ENCODE data around the gene CH25H.
"Not testable (repeated sequence)": the region's sequence is repeated elsewhere in the genome, so short reads cannot be mapped to it uniquely, and the experiment has no call there.

Gene CH25H

GRCh38 chr10:89228146-89228545, 21.0 kb upstream of the CH25H start:
- no peak for DNase-seq

DNA sequence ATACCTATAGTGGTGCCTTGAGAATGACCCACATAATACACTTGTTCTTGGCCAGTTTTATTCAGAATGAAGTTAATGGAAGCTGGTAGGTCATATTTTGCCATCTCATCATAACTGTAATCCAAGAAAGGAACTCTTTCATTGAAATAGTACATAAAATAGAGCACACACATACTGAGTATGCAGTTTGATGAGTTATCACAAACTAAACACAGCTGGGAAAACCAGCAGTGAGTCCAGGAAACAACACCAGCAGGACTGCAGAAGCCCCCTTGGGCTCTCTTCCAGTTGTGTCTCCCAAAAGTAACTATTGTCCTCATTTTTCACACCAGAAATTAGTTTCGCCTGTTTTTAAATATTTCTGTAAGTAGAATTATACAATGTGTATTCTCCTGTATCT, 19.8 kb upstream of the CH25H start:
- no peak for DNase-seq

DNA sequence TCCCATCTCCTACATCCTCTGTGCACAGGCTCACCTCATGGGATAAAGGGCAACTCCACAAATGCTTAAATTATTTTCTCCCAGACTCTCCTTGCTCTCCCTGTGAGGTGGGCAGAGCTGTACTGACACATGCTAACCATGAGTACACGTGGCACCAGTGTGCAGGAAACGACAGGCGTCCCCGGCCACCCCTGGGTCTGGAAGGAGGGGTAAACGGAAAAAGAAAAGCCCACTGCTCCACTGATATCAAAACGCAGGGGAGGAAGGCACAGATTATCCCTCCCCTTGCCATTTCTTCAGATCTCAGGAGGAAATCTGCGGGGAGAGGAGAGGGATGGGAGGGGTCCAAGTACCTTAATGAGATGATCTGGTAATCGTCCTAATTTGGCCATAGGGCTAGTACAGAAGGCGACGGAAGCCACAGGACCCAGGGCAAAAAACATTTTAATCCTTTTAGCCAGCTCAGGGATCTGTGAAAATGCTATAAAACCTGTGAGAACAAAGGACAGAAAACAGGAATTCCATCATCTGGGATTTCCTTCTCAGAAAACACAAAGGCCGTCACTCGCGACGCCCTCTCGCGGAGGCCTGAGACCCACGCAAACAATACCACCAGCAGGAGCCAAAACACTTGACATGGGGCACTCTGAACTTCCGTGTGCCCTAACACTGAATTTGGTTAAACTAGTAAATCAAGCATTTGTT, 17.8 kb upstream of the CH25H start:
- DNase-seq, result no peak

DNA sequence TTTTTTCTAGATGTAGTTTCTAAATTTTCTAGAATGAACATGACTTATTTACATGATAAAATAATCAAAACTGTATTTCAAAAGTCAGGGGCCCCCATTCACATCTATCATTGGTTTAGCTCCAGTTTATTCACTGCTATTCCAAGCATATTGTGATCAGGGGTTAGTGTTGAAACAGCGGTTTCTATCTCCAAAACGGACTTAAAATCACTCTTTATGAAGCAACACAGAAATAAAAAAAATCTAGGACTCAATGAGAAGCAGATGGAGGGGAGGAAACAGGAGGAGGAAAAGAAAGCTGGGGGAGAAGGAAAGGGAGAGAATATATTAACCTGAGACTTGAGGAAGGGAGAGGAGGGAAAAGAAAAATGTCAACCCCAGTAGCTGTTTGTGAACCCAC, 14.8 kb upstream of the CH25H start:
- DNase-seq, result no peak

GRCh38 chr10:89219513-89220218, 12.5 kb upstream of the CH25H start:
- no peak for DNase-seq

GRCh38 chr10:89217057-89217990, 10.2 kb upstream of the CH25H start:
- DNase-seq, result peak; percentile 67

DNA sequence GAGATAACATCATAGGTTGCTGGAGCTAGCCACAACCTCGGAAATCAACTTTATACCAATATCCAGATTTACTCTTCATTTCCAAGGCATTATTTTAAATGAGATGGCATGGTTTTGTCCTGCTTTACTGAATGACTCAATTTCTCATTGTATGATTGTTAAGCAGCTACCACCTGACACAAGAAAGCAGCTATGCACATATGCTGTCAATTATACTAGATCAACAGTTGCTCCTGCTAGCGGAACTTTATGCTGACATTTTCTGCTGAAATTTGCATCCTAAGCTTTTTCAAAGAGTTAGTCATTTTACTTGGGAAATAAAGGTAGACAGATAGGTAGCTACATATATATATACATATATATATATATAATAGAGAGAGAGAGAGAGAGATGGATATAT, 8.9 kb upstream of the CH25H start:
- DNase-seq, result no peak

- no peak for DNase-seq
Measured at GRCh38 chr10:89215511-89215910, 8.4 kb upstream of the CH25H start.

DNA sequence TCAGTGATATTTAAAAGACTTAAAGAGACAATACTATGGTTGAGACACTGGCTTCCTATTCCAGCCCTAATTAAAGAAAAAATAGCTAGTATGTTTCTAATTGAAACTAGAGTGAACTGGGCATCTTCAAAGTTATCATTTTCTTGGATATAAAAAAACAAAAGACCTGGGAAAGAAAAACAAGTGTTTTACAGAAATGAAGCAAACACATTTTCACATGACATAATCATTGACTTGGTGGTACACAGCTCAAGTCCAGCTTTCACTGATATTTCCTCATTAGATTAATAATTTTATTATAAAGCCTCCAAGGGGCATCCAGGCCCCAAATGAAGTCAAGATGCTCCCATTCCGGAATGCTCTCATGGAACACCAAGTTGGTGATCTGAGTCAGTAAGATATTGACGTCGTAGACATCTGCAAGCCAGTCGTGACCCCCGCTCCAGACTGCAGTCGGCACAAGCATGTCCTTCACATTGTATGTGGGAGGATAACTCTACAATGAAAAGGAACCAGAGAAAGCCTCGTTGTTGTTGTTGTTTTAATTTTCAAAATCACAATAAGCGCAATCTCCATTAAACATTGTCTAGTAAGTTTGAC, 7.5 kb upstream of the CH25H start:
- DNase-seq, result no peak

GRCh38 chr10:89213191-89213808, 6.2 kb upstream of the CH25H start:
- no peak for DNase-seq

DNA sequence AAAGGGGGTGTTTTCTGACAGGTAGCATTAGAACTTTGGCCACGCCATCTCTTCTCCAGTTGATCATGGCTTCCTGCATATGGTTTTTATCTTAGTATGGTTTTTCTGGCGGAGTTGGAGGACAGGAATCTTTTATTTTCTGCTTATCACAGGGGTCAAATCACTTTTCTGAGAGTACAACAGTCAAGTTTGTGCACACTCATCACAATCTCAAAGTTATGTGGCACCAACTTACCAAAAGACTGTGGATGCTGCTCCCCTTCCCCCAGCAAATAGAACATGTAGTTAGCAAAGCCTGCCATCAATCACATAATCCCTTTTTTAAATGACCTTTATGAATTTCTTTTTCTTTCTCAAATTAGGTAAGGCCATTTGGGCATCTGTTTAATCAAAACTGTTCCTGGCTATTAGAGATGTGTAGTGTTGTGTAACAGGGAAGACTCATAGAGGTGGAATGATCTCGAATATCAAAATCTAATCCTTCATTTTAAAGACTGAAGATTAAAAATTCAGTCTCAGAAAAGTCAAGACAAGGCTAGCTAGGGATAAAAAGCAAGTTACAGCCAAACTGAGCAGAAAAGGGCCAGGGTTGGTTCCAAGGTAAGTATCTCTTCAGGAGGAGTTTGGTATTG, 3.8 kb upstream of the CH25H start:
- DNase-seq, result no peak

DNA sequence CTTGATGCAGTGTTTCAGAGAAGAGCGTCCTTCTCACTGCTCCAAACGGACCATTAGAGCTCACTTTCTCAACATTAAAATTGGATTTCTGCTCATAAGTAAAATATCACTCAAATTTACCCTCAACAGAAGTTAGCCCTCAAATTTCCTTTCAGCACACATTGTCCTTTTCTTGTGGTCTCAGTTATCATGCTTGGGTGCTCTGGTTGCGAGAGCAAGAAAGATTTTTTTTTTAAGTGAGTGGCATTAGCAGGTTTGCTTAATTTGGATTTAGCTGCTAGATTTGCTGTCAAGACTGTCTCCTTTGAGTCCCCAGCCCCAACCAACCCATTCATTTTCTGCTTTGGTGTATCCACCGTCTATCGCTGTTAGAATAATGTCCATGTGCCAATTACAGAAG, 2.6 kb upstream of the CH25H start:
- DNase-seq, result no peak

GRCh38 chr10:89207801-89208551, 859 bp upstream of the CH25H start:
- peak; percentile 37 to 42 for DNase-seq

- peak; percentile 36 to 45 for DNase-seq
Measured at GRCh38 chr10:89206402-89207180, 526 bp downstream of the CH25H start.

- DNase-seq, result no peak
Measured at GRCh38 chr10:89204621-89205185, 2.4 kb downstream of the CH25H start.

- no peak for DNase-seq
Measured at GRCh38 chr10:89203237-89203636, 3.9 kb downstream of the CH25H start.

DNA sequence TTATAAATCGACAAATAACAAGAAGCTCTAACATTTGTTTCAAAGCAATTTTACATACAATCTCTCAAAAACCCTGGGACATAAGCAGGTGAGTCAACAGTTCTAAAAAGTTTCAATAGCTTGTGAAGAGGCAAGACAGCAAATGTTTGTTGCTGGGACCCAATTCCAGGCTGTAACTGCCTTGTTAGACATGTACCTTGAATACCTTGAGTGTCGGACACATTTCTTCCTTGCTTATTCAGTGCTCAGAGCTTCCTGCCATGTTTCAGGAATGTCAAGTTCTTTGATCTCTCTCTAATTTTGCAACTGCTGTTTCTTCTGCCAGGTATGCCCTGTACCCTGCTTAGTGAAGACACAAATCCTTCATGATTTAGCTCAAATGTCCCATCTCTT, 5.1 kb downstream of the CH25H start:
- no peak for DNase-seq

DNA sequence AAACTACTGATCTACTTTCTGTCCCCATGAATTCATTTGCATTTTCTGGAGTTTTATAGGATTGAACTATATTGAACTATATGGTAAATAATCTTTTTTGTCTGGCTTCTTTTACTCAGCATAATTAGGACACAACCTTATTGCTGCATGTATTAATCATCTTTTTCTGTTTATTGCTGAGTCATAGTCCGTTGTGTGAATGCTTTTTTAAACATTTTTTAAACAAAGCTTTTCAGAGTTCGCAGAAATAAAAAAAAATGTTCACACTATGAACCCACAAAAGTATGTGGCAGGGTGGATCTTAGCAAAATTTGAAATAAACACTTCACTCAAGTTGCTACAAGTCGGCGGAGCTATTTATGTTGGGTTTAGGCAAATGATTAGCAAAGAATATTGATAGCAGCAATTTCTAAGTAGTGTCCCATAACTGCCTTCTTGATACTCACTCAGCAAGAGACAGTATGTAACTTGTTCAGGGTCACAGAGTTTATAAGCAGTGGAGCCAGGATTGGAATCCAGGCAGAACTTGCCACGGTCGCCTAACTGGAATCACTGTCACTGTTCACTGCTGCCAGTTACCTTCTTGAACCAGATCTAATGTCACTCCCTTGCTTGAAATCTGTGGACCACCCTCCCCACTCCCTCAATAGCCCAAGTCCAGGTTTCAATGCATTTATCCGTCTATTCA, 5.6 kb downstream of the CH25H start:
- DNase-seq, result no peak

GRCh38 chr10:89197473-89197872, 9.6 kb downstream of the CH25H start:
- DNase-seq, result no peak

DNA sequence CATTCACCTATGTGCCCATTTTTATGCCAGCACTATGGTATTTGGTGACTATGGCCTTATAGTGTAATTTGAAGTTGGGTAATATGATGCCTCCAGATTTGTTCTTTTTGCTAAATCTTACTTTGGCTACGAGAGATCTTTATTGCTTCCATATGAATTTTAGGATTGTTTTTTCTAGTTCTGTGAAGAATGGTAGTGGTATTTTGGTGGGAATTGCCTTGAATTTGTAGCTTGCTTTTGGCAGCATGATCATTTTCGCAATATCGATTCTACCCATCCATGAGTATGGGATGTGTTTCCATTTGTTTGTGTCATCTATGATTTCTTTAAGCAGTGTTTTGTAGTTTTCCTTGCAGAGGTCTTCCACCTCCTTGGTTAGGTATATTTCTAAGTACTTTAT, 15.8 kb downstream of the CH25H start:
- DNase-seq, result not testable (repeated sequence)
